ENCODE data around the gene CDKN1B. TPM values are rescaled to one million over a fixed set of nuclear protein-coding genes. Genes with fewer than 3 reads are reported as not detected.

CDKN1B gene
- total RNA-seq, 4 donors from 2014 or later: 48.7 to 97.4 (median 70.6) TPM

DNA sequence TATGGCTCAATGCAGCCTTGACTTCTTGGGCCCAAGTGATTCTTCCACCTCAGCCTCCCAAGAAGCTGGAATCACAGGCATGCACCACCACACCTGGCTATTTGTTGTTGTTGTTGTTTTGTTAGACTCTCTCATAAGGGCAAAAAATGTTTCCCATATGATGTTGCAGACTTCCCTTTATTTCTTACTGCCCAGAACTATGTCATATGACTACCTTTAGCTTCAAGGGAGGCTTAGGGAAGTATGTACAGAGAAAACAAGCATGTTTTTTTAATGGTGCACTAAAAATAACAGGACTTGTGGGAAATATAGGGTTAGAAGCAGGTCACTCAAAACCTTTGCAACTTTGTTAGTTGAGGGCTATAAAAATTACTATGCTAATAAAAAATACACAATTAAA lies 16.9 kb upstream of the CDKN1B start:
- Histone ChIP-seq H3K36me3 (no peaks in the 10 kb centered on the region), H3K4me1 (peaks cover 4 to 18% (median 15%) of the 10 kb centered on the region in 4 donors), H3K4me3 (no peak overlapping the region), H3K9me3 (no peaks in the 10 kb centered on the region), H3K27me3 (no peaks in the 10 kb centered on the region), H3K27ac (replicated peaks in 1 of 4) (no peak overlapping the region)
- no peak for TF ChIP-seq POLR2A (IDR thresholded peaks at IDR 0.05; ENCODE audit: low read depth)
- TF ChIP-seq, protein P1, sequence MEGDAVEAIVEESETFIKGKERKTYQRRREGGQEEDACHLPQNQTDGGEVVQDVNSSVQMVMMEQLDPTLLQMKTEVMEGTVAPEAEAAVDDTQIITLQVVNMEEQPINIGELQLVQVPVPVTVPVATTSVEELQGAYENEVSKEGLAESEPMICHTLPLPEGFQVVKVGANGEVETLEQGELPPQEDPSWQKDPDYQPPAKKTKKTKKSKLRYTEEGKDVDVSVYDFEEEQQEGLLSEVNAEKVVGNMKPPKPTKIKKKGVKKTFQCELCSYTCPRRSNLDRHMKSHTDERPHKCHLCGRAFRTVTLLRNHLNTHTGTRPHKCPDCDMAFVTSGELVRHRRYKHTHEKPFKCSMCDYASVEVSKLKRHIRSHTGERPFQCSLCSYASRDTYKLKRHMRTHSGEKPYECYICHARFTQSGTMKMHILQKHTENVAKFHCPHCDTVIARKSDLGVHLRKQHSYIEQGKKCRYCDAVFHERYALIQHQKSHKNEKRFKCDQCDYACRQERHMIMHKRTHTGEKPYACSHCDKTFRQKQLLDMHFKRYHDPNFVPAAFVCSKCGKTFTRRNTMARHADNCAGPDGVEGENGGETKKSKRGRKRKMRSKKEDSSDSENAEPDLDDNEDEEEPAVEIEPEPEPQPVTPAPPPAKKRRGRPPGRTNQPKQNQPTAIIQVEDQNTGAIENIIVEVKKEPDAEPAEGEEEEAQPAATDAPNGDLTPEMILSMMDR (IDR thresholded peaks at IDR 0.05): no peak
- no peak for TF ChIP-seq POLR2AphosphoS5 (IDR thresholded peaks at IDR 0.05)
- TF ChIP-seq EP300 (IDR thresholded peaks at IDR 0.05): no peak
- DNase-seq (ENCODE audit: extremely low spot score): no peak
- intact Hi-C loops (cut with DNase I): loop anchor here (5.0 kb wide), 2 partner anchors 53 to 138 kb away; partner anchors contain the start of gene DUSP16

DNA sequence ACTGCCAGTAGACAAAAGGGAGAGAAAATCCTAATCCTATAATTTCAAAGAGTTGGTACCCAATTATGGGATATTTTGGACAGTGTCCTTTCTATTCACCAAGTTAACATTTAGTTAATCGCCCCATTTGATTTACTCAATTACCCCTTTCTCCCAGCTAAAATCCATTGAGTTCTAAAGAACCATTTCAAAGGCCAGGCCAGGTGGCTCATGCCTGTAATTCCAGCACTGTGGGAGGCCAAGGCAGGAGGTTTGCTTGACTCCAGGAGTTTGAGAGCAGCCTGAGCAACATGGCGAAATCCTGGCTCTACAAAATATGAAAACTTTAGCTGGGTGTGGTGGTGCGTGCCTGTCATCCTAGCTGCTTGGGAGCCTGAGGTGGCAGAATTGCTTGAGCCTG lies 15.7 kb upstream of the CDKN1B start:
- 96% methylated on average over 3 of the region's 3 CpGs for WGBS
- intact Hi-C loops (cut with DNase I): loop anchor here (5.0 kb wide), 2 partner anchors 54 to 139 kb away; partner anchors contain the start of gene DUSP16
- no peak overlapping the region for H3K27ac ChIP-seq (replicated peaks in 1 of 4)
- H3K4me3 ChIP-seq: no peak overlapping the region
- DNase-seq (ENCODE audit: extremely low spot score): no peak
- TF ChIP-seq, protein P1 (IDR thresholded peaks at IDR 0.05): no peak
- TF ChIP-seq EP300 (IDR thresholded peaks at IDR 0.05): no peak
- no peak for TF ChIP-seq POLR2A (IDR thresholded peaks at IDR 0.05; ENCODE audit: low read depth)
- TF ChIP-seq POLR2AphosphoS5 (IDR thresholded peaks at IDR 0.05): no peak
- H3K9me3 ChIP-seq: no peaks in the 10 kb centered on the region
- H3K36me3 ChIP-seq: no peaks in the 10 kb centered on the region
- H3K4me1 ChIP-seq: peaks cover 0 to 18% (median 11%) of the 10 kb centered on the region in 4 donors
- no peaks in the 10 kb centered on the region for H3K27me3 ChIP-seq

DNA sequence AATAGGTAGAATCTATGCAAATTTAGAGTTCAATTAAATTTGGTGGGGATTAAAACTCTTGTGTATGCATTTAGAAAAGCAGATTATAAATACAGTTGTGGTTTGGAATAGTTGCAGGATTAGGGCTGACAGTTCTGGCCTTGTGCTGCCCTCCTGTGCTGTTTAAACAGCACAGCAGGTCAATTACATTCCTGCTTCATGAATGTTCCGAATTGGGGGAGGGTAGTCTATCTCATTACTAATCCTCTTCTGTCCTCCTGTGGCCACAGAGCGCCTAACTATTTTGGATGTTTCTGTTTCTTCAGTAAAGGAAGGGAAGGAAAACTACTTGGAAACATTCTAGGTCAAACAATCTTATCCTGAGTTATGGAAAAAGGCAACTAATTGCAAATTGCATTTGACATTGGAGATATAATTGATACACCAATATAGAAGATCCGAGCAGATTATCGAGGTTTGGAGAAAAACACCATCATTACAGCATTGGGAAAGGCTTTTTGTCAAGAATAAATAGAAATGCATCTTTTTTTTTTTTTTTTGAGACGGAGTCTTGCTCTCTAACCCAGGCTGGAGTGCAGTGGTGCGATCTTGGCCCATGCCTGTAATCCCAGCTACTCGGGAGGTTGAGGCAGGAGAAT lies 12.5 kb upstream of the CDKN1B start:
- no peak for TF ChIP-seq EP300 (IDR thresholded peaks at IDR 0.05)
- TF ChIP-seq, protein P1 (IDR thresholded peaks at IDR 0.05): peak; percentile 85 to 99 (median 91)
- TF ChIP-seq POLR2AphosphoS5 (IDR thresholded peaks at IDR 0.05): peak; percentile 68 to 77
- no peaks in the 10 kb centered on the region for H3K9me3 ChIP-seq
- no peak overlapping the region for H3K27ac ChIP-seq (replicated peaks in 1 of 4)
- H3K36me3 ChIP-seq: no peaks in the 10 kb centered on the region
- WGBS: 44% methylated on average over 7 of the region's 7 CpGs
- no peak for DNase-seq (ENCODE audit: extremely low spot score)
- H3K27me3 ChIP-seq: no peaks in the 10 kb centered on the region
- peaks cover 0 to 12% (median 8%) of the 10 kb centered on the region in 4 donors for H3K4me1 ChIP-seq
- H3K4me3 ChIP-seq: no peak overlapping the region
- intact Hi-C loops (cut with DNase I): loop anchor here (2.0 to 5.0 kb wide), 3 partner anchors 57 to 328 kb away; partner anchors contain the start of gene DUSP16

DNA sequence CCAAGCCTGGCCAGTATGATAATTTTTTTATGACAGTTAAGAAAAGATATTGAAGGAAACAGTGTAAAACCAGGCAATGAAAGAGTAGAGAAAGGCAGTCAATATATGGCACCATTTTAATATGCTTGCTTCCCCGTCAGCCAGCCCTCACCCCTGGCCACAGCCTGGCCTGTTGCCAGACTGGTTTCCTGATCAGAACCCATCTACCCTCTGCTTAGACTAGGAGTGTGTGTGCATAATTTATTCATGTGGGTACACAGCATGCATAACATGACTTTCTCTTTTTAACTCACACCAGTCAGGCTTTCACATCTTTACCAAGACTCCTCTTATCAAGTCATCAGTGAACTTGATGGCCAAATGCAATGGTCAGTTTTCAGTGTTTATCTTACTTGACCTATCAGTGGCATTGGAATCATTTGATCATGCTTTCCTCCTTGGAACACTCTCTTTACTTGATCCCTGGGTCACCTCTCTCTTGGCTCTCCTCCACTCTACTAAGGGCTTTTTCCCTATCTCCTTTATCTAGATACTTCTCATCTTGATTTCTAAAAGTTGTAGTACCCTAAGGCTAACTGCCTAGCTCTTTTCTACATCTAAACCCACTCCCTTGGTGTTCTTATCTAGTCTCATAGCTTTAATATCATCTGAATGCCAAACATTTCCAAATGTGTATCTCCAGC lies 11.2 kb upstream of the CDKN1B start:
- TF ChIP-seq, protein P1 (IDR thresholded peaks at IDR 0.05): no peak
- TF ChIP-seq POLR2AphosphoS5 (IDR thresholded peaks at IDR 0.05) (no peak), EP300 (IDR thresholded peaks at IDR 0.05) (no peak), POLR2A (IDR thresholded peaks at IDR 0.05; ENCODE audit: low read depth) (no peak)
- no peak overlapping the region for H3K27ac ChIP-seq (replicated peaks in 1 of 4)
- H3K36me3 ChIP-seq: no peaks in the 10 kb centered on the region
- no peak for DNase-seq (ENCODE audit: extremely low spot score)
- intact Hi-C loops (cut with DNase I): loop anchor here (2.0 kb wide), 1 partner anchor 329 kb away; no protein-coding TSS in a partner anchor
- no peaks in the 10 kb centered on the region for H3K9me3 ChIP-seq
- H3K4me1 ChIP-seq: peaks cover 0 to 12% (median 8%) of the 10 kb centered on the region in 4 donors
- H3K4me3 ChIP-seq: no peak overlapping the region
- 67% methylated on average over 1 of the region's 1 CpG for WGBS
- H3K27me3 ChIP-seq: no peaks in the 10 kb centered on the region
